T-helper 22 cell (primary cell): ENCODE results near the gene CFL2.
"Not testable (repeated sequence)": the region's sequence is repeated elsewhere in the genome, so short reads cannot be mapped to it uniquely, and the experiment has no call there.

ENCODE experiments used
- DNase-seq: peaks from one replicate; pipeline ENCODE4 v3.0.0-alpha.2; 2020; ENCODE audit warnings: low read depth

The CFL2 gene

DNA sequence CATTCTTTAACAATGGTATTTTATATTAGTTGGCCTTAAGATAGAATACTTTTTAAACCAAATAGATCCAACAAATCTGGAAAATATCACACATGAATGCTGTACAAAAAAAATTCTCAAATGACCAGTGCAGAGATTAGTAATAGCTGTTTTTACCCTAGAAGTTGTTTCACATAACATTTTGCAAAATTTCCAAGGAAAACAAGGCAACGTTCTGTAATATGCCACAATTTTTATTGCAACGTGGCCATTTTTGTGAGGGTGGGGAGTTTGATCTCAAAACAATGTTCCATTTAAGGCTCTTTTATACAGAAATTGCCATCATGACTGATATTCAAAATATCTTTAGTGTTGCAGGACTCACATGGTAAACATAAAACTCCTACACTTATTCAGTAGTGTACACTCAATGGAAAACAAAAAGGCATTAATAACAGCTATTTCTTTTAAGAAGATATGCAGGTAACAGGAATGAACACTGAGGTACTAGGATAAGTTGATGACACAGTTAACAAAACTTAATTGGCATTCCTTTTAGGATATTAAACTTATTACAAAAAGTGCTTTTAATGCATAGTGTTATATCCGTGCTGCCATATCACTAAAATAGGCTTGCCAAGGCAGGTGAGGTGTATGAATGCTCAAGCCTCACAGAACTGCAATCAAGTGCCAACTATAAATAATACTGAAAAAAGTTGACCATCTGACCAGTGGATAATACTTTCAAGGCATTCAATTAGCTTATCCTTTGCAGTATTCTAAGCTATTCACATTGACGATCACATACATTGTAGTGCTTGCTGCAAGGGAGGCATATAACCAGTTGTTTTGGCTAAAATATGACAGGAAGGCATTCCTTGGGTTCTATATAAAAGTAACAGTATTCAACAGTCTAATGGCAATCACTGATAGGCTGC, 2.3 kb downstream of the CFL2 start:
- no peak for DNase-seq

GRCh38 chr14:34711169-34711568, 3.2 kb downstream of the CFL2 start:
- no peak for DNase-seq

DNA sequence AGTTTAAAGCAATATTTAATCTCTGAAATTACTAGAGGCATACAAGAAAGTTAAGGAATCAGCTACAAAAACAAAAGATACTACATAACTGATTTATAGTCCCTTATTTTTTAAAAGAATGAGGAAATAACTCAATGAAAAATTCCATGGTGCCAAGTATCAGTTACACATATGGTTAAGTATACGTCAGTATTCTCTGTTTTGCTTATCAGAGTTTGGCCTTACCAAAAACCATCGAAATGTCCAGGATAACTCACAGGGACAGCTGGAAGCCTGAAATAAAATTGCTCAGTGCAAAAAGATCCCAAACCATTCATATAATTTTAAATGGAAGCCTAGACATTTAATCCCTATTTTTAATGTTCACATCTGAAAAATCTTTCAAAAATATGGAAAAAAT, 3.6 kb downstream of the CFL2 start:
- DNase-seq, result no peak

DNA sequence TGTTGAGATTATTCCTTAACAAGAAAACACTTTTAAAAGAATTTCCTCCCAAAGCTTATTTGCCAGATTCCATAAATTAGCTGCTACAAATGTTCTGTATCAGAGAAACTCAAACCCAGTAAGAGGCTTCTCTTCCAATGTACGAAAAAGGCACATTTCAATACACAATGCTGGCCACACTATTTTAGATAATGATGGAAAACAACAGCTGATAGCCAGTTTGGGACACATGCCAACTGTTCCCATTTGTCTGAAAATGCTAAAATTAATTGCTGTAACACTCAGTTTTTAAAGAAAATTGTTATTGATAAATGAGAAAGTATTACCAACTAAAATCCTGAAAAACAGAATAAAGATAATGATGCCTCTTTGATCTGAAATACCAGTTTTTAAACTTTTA, 4.4 kb downstream of the CFL2 start:
- no peak for DNase-seq

DNA sequence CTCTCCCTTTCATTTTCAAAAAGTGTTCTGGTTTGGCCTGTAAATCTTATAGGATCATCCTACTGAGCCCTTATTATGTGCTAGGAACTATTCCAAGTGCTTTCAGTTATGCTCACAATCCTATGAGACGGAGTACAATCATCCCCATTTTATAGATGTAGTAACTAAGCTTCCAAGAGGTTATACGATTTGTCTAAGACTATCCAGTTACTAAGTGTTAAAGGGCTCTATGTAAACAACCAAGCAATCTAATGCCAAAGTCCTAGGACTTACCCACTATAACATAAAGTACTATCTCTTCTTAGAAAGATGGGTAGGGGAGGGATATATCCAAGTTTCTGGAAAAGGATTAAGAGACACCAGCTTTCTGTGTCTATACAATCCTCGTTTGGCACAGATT, 6.7 kb downstream of the CFL2 start:
- no peak for DNase-seq

DNA sequence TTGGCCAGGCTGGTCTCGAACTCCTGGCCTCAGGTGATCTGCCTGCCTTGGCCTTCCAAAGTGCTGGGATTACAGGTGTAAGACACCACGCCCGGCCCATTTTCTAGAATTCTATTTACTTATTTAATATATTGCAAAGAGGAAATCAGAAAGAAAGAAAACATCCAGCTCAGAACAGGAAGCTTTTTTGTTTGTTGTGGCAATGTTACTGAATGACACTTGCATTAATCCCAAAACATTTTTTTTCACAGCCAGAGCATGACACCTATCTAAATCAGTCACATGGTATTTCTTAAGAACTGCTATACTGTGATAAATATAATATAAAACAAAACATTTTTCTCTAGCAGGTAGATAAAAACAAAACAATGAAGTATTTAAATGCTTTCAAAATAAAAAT, 12.6 kb downstream of the CFL2 start:
- DNase-seq, result no peak

- no peak for DNase-seq
Observed at GRCh38 chr14:34700622-34701130, 13.7 kb downstream of the CFL2 start.

- DNase-seq, result no peak
Observed at GRCh38 chr14:34699873-34700621, 14.3 kb downstream of the CFL2 start.

DNA sequence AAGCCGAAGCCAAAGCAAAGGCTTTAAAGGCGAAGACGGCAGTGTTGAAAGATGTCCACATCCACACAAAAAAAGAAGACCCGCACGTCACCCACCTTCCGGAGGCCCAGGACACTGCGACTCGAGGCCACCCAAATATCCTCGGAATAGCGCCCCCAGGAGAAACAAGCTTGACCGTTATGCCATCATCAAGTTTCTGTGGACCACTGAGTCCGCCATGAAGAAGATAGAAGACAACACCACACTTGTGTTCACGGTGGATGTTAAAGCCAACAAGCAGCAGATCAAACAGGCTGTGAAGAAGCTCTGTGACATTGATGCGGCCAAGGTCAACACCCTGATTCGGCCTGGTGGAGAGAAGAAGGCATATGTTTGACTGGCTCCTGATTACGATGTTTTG, 20.2 kb downstream of the CFL2 start:
- DNase-seq, result not testable (repeated sequence)

DNA sequence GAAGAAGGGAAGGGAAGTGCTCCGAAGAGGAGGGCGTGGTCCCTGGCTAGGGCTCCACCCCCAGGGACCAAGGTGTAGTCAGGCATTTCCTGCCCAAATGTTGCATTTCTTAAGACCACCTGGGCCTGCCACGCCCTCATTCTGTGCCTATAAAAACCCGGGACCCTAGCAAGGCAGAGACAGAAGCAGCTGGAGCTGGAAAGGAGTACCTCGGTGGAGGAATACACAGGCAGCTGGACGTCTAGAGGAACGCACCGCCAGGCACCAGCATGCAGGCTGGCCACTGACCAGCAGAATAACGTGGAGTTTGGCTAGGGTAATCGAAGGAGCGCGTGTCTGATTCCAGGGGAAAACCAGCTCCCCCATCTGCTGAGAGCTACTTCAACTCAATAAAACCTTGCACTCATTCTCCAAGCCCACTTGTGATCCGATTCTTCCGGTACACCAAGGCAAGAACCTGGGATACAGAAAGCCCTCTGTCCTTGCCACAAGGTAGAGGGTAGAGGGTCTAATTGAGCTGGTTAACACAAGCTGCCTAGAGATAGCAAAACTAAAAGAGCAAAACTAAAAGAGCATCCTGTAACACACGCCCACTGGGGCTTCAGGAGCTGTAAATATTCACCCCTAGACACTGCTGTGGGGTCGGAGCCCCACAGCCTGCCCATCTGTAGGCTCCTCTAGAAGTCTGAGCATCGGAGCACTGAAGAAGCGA, 21.0 kb downstream of the CFL2 start:
- DNase-seq, result no peak

GRCh38 chr14:34692898-34693227, 21.5 kb downstream of the CFL2 start:
- no peak for DNase-seq

DNA sequence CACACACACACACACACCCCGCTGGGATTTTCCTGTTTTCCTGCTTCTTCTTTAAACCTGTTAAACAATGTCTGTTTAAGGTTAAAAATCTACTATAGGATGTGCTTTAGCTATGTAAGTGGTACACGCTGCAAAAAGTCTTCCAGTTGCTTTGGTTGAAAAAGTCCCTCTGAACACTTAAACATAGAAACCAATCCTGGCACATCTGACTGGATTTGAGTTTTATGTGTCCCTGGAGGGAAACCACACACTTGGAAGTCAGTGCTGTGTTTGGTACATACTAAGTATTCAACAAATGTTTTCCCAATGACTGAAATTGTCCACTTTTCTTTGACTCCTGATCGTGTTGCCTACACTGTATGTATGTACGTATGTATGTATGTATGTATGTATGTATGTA, 22.0 kb downstream of the CFL2 start:
- no peak for DNase-seq

GRCh38 chr14:34691206-34691605, 23.2 kb downstream of the CFL2 start:
- DNase-seq, result no peak

GRCh38 chr14:34688470-34689206, 25.8 kb downstream of the CFL2 start:
- no peak for DNase-seq

GRCh38 chr14:34685819-34686428, 28.5 kb downstream of the CFL2 start:
- no peak for DNase-seq

DNA sequence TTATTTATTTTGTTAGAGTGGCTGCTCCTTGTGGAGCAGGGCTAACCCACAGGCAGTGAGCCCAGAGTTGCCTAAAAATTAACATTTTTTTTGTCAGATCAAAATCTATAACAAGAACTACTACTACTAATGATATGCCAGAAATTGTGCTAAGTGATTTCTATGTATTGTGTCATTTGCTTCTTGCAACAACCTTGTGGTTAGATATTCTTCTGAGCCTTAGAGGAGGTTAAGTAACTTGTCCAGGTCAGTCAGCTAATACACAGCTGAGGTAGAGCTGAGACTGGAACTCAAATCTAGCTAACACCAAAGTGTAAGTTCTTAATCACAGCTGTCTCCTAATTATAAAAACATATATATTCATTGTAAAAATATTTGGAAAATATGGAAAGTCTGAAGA, 29.8 kb downstream of the CFL2 start:
- DNase-seq, result no peak

DNA sequence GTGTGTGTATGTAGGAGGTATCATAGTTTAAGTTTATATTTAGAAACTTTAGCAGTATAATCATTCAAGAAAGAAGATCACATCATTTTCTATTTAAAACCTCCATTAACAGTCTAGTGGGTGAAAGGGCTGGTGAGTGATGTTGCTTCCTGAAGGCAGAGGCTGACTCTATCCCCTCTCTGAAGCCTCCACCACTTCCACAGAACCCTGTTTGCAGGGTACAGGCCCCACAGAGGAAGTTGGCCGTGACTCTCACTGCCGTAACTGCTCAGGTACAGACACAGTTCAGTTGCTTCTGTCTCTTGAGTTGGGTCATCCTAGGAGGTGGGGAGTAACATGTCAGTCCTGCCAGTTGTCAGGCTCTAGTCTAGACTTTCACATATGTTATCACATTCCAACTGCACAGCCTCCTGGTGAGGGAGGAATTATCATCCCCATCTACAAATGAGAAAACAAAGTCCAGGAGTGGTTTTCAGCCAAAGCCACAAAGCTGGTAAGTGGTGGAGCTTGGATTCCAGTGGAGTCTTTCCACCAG, 31.5 kb downstream of the CFL2 start:
- no peak for DNase-seq

- DNase-seq, result no peak
Observed at GRCh38 chr14:34680806-34681479, 33.5 kb downstream of the CFL2 start.

- DNase-seq, result no peak
Observed at GRCh38 chr14:34678735-34679134, 35.7 kb downstream of the CFL2 start.

GRCh38 chr14:34678306-34678705, 36.1 kb downstream of the CFL2 start:
- DNase-seq, result no peak
